NCI-H2081 (cell line): Measurements from ENCODE around the gene SPATC1L.
"Not testable (repeated sequence)": the region's sequence is repeated elsewhere in the genome, so short reads cannot be mapped to it uniquely, and the experiment has no call there.

Experiments
- DNase-seq, 2 experiments: peaks; one replicate each; lab custom pipeline; 2025; lab: John Stamatoyannopoulos, UW

The SPATC1L gene

DNA sequence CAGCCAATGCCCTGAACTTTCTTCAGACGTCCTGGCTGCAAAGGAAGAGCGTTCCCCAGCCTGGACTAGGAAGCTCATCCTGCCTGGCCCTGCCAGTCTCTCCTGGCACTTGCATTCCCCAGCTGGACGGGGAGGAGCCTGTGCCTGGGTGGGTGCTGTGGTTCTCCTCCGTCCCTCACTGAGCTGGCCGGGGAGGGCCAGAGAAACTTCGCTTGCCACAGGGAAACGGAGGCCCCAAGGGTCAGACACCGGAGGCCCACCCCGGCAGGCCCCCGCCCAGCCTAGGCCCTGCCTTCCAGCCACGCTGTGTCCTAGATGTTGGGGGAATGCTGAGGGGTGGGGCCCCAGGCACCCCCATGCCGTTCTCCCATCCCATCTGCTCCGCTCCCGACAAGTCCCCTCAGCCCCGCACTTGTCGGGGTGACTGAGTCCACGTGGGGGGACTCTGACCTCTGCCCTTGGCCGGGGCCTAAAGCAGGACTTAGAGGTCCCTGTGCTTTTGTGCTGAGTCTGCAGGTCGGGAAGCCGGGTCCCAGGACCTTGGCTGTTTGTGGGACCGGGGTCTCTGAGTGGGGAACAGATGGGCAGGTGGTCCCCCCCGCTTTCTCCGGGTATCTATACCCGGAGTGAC, 33.7 kb downstream of the SPATC1L start:
- no peak for DNase-seq

- no peak for DNase-seq
Observed at GRCh38 chr21:46150073-46150472, 34.2 kb downstream of the SPATC1L start.

DNA sequence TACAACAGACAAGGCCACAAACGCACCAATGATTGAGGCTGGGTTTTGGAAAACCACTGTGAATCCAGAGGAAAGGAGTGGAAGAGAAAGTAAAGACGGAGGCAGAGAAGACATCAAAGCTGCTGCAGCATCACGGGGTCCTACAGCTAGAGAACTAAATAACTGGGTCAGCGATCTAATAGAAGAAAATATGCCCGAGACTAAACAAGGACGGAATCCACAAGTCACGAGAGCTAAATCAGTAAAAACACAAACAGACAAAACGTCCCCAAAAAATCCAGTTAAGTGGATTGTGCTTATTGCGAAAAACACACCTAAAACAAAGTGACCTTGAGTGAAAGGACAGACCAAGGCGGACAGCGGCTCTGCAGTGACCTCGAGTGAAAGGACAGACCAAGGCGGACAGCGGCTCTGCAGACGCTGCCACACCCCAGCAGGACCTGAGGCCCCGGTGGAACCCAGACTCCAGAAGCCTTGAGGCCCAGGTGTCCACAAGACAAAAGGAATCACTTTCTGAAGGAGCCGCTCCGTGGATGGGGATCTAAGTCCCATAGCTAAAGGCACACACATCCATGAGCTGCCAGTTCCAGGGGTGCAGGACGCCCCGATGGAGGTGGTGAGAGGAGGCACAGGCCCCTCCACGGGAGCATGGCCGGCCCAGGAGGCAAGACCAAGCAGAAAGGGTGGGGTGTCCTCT, 34.9 kb downstream of the SPATC1L start:
- DNase-seq = no peak

DNA sequence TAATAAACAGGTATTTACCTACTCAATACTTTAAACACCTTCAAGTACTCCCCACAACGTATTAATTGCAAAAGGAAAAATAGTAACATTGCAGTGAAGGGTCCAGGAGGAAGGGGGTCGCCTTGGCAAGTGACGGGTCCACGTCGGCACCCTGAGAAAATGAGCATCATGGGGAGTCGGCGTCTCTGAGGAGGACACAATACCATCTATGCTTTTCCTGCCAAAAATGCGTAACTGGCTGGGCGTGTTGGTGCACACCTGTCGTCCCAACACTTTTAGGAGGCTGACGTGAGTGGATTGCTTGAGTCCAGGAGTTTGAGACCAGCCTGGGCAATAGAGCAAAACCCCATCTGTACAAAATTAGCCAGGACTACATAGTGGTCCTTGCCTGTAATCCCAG, 36.2 kb downstream of the SPATC1L start:
- DNase-seq = no peak

DNA sequence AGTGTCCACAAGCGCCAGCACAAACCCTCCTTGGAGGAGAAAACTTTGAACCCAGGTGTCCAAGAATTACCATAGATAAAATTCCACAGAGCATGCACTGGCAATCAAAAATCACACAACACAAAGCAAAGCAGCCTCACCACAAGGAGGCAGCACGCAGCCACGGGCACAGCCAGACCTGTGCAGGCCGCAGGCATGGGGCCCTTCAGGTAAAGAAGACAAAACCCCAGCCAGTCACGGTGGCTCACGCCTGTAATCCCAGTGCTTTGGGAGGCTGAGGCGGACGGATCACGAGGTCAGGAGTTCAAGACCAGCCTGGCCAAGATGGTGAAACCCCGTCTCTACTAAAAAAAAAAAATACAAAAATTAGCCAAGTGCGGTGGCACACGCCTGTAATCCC, 36.8 kb downstream of the SPATC1L start:
- peak in 1 of 2 experiments; percentile 27 for DNase-seq

DNA sequence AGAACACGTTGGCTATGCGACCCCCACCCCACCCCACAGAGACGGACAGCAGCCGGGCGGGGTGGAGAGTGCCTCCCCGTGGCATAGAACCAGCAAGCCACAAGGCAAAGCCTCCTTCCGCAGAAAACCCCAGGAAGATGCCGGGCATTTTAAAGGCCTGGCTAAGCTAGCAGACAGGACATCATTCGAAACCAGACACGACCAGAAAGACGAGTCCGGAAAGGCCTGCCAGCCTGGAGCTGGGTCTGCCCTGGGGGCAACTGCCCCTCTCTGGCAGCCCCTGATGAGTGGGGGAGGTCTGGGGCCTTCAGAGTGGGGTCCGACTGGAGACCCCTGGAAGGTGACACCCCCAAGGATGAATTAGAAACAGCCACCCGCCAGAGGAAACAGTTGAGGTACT, 37.4 kb downstream of the SPATC1L start:
- DNase-seq = no peak

DNA sequence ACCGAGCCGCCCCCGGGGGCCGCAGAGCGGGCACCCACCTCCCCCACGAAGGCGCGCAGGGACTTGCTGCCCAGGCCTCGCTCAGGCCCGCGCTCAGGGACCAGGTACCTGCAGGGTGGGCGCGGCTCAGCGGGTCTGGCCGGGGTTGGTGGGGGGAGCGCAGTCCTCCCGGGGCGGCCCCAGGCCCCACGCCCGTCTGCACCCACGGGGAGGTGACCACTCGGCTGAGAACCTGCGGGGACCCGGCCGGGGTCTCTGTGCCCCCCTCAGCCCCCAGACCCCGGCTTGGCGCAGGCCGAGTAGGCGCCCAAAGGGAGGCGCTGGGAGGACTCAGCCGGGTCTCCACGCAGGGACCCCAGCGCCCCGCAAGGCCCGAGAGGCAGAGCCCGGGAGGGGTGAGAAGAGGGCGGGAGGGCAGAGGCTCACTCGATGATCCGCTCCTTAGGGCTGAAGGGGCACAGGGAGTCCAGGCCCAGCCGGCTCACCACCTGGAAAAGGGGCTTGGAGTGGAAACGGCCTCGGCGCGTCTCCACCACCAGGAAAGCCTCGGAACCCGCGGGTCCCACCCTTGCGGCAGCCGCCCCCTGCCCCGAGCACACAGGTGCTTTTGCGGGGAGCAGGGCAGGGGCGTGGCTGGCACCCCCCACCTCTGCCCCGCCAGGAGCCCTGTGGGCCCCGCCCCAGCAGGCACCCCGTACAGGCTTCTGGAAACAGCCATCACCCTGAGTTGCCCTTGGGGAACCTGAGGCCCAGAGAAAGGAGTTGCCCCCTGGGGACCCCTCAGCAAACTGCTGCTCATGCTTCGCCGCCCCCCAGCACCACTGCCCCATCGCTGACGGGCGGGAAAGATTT, 38.2 kb downstream of the SPATC1L start:
- DNase-seq = no peak

- no peak for DNase-seq
Observed at GRCh38 chr21:46145159-46145839, 39.0 kb downstream of the SPATC1L start.

GRCh38 chr21:46144464-46145070, 39.7 kb downstream of the SPATC1L start:
- DNase-seq = no peak

GRCh38 chr21:46142582-46143473, 41.4 kb downstream of the SPATC1L start:
- no peak for DNase-seq

GRCh38 chr21:46141767-46142581, 42.3 kb downstream of the SPATC1L start:
- no peak for DNase-seq

GRCh38 chr21:46140352-46141003, 43.8 kb downstream of the SPATC1L start:
- DNase-seq = not testable (repeated sequence)

DNA sequence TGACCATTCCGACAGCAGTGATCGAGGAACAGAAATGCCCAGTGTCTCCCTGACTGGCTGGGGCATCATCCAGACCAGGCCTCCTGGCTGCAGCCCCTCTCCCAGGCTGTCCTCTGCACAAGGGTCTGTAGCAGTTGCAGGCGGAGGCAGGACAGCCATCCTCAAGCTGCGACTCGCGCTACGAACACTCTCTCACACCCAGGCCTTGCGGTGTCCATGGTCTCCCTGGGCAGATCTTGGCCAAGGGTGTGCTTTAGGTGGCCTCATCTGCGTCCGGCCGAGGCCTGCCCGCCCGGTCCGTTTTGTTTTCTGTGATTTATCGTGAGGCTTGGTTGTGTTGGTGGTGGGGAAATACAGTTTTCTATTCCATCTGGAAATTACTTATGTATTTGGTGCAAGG, 44.6 kb downstream of the SPATC1L start:
- no peak for DNase-seq

GRCh38 chr21:46138383-46138970, 45.8 kb downstream of the SPATC1L start:
- no peak for DNase-seq

DNA sequence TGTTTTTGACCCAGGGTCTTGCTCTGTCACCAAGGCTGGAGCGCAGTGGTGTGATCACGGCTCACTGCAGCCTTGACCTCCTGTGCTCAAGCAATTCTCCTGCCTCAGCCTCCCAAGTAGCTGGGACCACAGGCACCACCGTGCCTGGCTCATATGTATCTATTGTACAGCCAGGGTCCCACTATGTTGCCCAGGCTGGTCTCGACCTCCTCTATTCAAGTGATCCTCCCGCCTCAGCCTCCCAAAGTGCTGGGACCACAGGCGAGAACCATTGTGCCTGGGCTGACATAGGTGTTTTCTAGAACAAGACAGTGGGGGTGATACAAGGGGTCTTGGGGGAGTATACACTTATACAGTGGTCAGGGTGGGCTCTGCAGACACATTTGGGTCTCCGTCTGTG, 46.4 kb downstream of the SPATC1L start:
- no peak for DNase-seq

DNA sequence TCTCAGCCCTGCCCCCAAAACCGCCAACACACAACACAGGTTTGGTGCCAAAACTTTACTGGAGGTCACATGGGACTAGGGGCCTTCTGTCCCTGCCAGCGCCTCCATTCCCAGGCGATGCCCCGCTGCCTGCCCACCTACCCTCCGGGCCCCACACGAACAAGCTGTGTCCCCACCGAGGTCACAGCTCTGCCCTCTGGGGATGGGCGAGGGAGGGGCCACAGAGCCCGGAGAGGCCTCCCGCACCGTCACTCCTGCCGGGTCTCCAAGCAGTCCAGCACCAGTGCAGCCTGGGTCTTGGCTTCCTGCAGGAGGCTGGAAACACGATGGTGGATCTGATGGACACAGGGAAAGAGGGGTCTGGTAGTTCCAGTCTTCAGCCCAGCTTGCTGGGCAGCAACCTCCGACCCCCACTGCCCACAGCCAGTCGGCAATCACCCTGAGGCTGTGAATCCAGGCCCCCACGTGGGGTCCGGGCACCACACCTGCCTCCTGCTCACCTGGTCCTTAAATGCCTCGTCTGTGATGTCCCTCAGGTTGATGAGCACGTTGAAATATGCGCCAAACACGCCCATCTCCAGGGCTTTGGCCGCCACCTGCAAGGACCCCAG, 47.4 kb downstream of the SPATC1L start:
- no peak for DNase-seq

- no peak for DNase-seq
Observed at GRCh38 chr21:46135782-46136395, 48.4 kb downstream of the SPATC1L start.
